ENCODE measurements around the gene ANXA3. TPM values are rescaled to one million over a fixed set of nuclear protein-coding genes. Genes with fewer than 3 reads are reported as not detected.
"Not testable (repeated sequence)": the region's sequence is repeated elsewhere in the genome, so short reads cannot be mapped to it uniquely, and the experiment has no call there.

Gene ANXA3, protein sequence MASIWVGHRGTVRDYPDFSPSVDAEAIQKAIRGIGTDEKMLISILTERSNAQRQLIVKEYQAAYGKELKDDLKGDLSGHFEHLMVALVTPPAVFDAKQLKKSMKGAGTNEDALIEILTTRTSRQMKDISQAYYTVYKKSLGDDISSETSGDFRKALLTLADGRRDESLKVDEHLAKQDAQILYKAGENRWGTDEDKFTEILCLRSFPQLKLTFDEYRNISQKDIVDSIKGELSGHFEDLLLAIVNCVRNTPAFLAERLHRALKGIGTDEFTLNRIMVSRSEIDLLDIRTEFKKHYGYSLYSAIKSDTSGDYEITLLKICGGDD
- 1 to 10 TPM; 1.1 to 3.5 TPM for total RNA-seq
- 6.4 TPM for polyA plus RNA-seq (ENCODE audit: insufficient read depth, low read depth, low replicate concordance)
- long read RNA-seq, donor 1, transcript ANXA3-201 (13 exons, 1,657 nt): major isoform, 8 of 9 reads
- long read RNA-seq, donor 1, partial matches to known transcripts: 0 of 9 reads
- long read RNA-seq, donor 1, other reads (novel, unspliced or antisense): 0 of 9 reads
- long read RNA-seq, donor 2, transcript ANXA3-201 (13 exons, 1,657 nt): major isoform, 7 of 8 reads
- long read RNA-seq, donor 2, partial matches to known transcripts: 0 of 8 reads
- long read RNA-seq, donor 2, other reads (novel, unspliced or antisense): 0 of 8 reads

DNA sequence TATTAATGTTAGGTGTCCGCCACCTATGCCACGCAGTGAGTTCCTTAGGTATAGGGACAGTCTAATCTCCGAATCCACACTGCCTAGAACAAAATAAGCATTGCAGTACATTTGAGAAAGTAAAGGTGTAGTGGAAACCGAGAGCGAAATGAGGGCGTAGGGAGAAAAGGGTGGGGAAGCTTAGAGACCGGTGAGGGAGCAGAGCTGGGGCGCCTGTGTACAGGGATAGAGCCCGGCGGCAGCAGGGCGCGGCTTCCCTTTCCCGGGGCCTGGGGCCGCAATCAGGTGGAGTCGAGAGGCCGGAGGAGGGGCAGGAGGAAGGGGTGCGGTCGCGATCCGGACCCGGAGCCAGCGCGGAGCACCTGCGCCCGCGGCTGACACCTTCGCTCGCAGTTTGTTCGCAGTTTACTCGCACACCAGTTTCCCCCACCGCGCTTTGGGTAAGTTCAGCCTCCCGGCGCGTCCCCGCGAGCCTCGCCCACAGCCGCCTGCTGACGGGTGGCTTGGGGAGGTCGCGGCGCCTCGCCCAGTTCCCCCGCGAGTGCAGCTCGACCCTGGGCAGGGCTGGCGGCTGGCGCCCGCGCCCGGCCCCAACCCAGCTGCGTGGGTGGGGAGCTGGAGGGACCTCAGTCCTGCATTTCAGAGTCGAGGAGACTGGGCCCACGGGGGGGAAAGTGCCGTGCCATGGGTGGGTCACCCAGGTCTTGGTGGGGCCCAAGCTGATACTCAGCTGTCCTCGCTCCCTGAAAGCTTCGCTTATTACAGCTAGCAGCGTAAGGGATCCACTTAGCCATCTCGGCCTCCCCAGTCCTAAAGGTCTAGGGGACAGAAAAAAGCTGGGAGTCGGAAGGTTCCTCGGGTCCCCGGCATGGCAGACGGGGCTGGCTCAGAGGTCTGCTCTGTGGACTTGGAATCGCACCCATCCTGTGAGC is at the start of gene ANXA3:
Gene ANXA3, plus strand, starts transcription at position 351 of the 932 bp plus-strand sequence. CDS start 2,704 bp downstream, outside the sequence.
- Histone ChIP-seq H3K4me1 (no peaks in the 10 kb centered on the region), H3K4me3 (peak within 1 kb of the TSS; percentile 20 to 63), H3K27ac (no peak within 1 kb of the TSS), H3K27me3 (no peaks in the 10 kb centered on the region), H3K9me3 (no peaks in the 10 kb centered on the region), H3K36me3 (ENCODE audit: low read depth, missing control alignments) (no peaks in the 10 kb centered on the region)
- intact Hi-C loops (cut with DNase I; ENCODE audit: low total_unique reads): no loop called here
- TF ChIP-seq POLR2A (IDR thresholded peaks at IDR 0.05): no peak
- TF ChIP-seq, protein P1, sequence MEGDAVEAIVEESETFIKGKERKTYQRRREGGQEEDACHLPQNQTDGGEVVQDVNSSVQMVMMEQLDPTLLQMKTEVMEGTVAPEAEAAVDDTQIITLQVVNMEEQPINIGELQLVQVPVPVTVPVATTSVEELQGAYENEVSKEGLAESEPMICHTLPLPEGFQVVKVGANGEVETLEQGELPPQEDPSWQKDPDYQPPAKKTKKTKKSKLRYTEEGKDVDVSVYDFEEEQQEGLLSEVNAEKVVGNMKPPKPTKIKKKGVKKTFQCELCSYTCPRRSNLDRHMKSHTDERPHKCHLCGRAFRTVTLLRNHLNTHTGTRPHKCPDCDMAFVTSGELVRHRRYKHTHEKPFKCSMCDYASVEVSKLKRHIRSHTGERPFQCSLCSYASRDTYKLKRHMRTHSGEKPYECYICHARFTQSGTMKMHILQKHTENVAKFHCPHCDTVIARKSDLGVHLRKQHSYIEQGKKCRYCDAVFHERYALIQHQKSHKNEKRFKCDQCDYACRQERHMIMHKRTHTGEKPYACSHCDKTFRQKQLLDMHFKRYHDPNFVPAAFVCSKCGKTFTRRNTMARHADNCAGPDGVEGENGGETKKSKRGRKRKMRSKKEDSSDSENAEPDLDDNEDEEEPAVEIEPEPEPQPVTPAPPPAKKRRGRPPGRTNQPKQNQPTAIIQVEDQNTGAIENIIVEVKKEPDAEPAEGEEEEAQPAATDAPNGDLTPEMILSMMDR (IDR thresholded peaks at IDR 0.05): no peak
- DNase-seq: no peak
- 10 to 15% methylated on average over 40 to 65 of the region's 65 CpGs for WGBS, 2 donors

DNA sequence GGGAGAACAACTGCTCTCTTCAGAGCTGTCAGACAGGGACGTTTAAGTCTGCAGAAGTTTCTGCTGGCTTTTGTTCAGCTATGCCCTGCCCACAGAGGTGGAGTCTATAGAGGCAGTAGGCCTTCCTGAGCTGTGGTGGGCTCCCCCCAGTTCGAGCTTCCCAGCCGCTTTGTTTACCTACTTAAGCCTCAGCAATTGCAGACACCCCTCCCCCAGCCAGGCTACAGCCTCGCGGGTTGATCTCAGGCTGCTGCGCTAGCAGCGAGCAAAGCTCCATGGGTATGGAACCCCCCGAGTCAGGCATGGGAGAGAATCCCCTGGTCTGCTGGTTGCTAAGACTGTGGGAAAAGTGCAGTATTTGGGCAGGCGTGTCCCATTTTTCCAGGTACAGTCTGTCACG is 45.3 kb upstream of the ANXA3 start:
- H3K27ac ChIP-seq; DNase-seq; intact Hi-C loops (cut with DNase I; ENCODE audit: low total_unique reads); H3K4me3 ChIP-seq; H3K27me3 ChIP-seq; H3K9me3 ChIP-seq; H3K36me3 ChIP-seq (ENCODE audit: low read depth, missing control alignments); H3K4me1 ChIP-seq: not testable (repeated sequence)
- whole genome bisulfite sequencing, 2 donors: 59 to 69% methylated on average over 8 to 10 of the region's 10 CpGs

DNA sequence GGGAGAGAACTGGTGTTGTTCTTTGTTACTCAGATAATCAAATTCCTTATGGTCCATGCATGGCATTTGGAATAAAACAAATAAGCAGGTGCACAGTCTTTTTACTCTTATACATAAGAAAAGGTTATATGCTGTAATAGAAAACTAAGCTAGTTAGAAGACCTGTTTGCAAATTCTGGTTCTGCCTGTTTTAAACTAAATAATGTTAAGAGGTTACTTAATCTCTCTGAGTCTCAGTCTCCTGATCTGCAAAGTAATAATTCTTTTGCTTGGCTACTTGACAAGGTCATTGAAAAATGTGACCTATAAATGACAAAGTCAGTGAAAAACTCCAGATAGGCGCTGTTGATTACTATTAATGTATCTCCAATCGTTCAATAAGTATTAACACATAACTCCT is 42.5 kb upstream of the ANXA3 start:
- Histone ChIP-seq H3K4me1 (no peaks in the 10 kb centered on the region), H3K27ac (no peak overlapping the region), H3K9me3 (no peaks in the 10 kb centered on the region), H3K4me3 (no peak overlapping the region), H3K27me3 (no peaks in the 10 kb centered on the region), H3K36me3 (ENCODE audit: low read depth, missing control alignments) (no peaks in the 10 kb centered on the region)
- TF ChIP-seq, protein P1 (IDR thresholded peaks at IDR 0.05): no peak
- no peak for TF ChIP-seq POLR2A (IDR thresholded peaks at IDR 0.05)
- 47 to 73% methylated on average over 2 of the region's 2 CpGs for WGBS, 2 donors
- intact Hi-C loops (cut with DNase I; ENCODE audit: low total_unique reads): no loop called here
- no peak for DNase-seq

DNA sequence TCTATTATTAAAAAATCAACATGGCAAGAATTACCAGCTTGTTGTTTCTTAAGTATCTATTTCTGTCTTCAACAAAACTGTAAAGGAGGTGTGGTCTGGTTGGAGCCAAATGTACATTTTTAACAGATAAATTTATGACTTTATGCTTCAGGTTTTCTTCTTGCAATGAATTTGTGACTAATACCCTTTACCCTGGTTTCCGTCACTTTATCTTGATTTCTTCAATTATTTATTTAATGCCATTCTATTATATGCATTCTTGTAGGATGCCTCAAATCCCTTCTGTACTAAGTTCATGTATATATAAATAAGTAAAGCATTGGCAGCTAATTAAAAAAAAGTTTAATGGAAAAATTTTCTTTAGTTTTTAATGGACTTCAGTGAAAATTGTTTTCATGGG is 41.5 kb upstream of the ANXA3 start:
- H3K9me3 ChIP-seq: no peaks in the 10 kb centered on the region
- H3K4me3 ChIP-seq: no peak overlapping the region
- H3K4me1 ChIP-seq: no peaks in the 10 kb centered on the region
- TF ChIP-seq POLR2A (IDR thresholded peaks at IDR 0.05): no peak
- TF ChIP-seq, protein P1 (IDR thresholded peaks at IDR 0.05): no peak
- no peaks in the 10 kb centered on the region for H3K36me3 ChIP-seq (ENCODE audit: low read depth, missing control alignments)
- H3K27me3 ChIP-seq: no peaks in the 10 kb centered on the region
- no peak overlapping the region for H3K27ac ChIP-seq
- no peak for DNase-seq
- intact Hi-C loops (cut with DNase I; ENCODE audit: low total_unique reads): no loop called here
- 0 to 72% methylated on average over 1 of the region's 1 CpG for WGBS, 2 donors

DNA sequence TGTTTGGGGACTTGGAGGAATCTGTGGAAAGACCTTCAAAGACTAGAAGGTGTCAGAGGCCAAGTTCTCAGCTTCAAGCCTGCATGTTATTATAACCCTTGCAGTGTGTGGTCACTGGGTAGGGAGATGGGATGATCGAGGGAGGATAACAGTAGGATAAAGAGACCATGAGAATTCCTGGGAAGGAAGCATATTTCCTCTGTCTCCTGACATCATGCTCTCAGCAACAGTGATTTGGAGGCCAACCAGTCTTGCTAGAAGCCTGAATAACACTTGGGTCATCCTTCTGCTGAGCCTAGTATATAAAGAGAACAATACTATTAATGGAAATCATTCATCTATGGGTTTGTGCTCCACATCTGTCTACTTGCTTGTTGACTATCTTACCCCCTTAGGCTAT is 40.9 kb upstream of the ANXA3 start:
- Histone ChIP-seq H3K27ac (no peak overlapping the region), H3K4me3 (no peak overlapping the region), H3K36me3 (ENCODE audit: low read depth, missing control alignments) (no peaks in the 10 kb centered on the region), H3K4me1 (no peaks in the 10 kb centered on the region), H3K9me3 (no peaks in the 10 kb centered on the region), H3K27me3 (no peaks in the 10 kb centered on the region)
- intact Hi-C loops (cut with DNase I; ENCODE audit: low total_unique reads): no loop called here
- TF ChIP-seq POLR2A (IDR thresholded peaks at IDR 0.05): no peak
- TF ChIP-seq, protein P1 (IDR thresholded peaks at IDR 0.05): no peak
- 0 to 33% methylated on average over 1 of the region's 1 CpG for WGBS, 2 donors
- DNase-seq: no peak
